ENCODE data around the gene JUN. TPM values are rescaled to one million over a fixed set of nuclear protein-coding genes. Genes with fewer than 3 reads are reported as not detected.
"Not testable (repeated sequence)": the region's sequence is repeated elsewhere in the genome, so short reads cannot be mapped to it uniquely, and the experiment has no call there.

JUN gene
- total and polyA plus RNA-seq, 2 donors from 2014 or later: 41.8 to 109 TPM

DNA sequence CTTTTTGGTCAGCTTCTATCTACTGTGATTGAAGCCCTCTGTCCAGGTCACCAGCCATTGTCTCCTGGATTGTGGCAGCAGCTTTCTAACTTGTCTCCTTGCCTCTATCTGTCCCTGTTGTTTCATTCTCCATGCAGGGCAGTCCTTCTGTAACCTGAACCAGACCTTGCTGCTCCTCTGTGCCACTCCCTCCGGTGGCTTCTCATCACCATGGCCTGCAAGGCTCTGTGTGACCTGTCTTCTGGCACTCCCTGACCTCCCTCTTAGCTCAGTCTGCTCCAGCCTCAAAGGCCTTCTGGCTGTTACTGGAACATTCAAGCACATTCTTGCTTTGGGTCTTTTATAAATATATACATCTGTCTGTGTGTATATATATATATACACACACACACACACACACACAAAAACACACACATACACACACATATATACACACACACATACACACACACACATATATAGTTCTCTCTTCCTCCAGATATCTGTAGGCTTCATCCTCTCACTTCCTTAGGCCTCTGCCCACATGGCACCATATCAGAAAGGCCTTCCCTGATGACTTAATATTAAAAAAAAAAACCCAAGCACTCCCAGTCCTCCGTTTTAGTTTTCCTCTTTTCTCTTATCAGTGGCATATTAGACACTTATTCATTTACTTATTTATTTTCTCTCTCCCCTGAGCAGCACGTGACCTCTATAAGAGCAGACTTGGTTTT is 21.2 kb upstream of the JUN start:
- Histone ChIP-seq H3K9ac (ENCODE audit: low read length in 3 of 3) (no peak overlapping the region), H3K27ac (ENCODE audit: low read depth in 2 of 2, low read length in 2 of 2) (no peak overlapping the region), H3K4me1 (ENCODE audit: control insufficient read depth in 2 of 3, insufficient read depth in 2 of 3, low read depth in 1 of 3, low read length in 3 of 3) (peaks cover 0 to 2% (median 0%) of the 10 kb centered on the region in 3 donors), H3K9me3 (ENCODE audit: control insufficient read depth in 2 of 3, insufficient read depth in 1 of 3, low read length in 3 of 3) (no peaks in the 10 kb centered on the region), H3K27me3 (ENCODE audit: control insufficient read depth, insufficient read depth, low read length) (no peaks in the 10 kb centered on the region), H3K36me3 (ENCODE audit: control insufficient read depth in 2 of 3, insufficient read depth in 3 of 3, low read length in 3 of 3) (no peaks in the 10 kb centered on the region), H3K4me3 (ENCODE audit: low read length in 3 of 3) (no peak overlapping the region)
- intact Hi-C loops (cut with DNase I): no loop called here
- DNase-seq: no peak
- TF ChIP-seq CTCF (IDR thresholded peaks at IDR 0.05; ENCODE audit: borderline replicate concordance, extremely low read depth, insufficient read depth): no peak
- FAIRE-seq: no peak

DNA sequence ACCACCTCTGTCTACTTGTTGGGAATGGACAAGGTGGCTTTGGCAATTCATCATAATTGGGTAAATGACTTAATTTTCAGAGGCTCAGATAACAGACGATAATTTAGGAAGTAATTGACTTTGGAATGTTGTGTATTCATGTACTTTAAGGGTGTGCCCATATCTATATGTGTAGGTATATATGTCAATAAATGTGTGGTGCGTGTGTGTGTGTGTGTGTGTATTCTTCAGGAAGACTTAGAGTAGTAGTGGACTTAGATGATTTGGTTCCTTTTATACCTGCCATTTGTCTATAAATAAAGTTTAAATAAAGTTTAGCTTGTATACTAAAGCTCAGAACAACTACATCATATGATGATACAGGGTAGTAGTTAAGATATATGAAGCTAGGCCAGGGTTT is 20.0 kb upstream of the JUN start:
- no peak for TF ChIP-seq CTCF (IDR thresholded peaks at IDR 0.05; ENCODE audit: borderline replicate concordance, extremely low read depth, insufficient read depth)
- no peaks in the 10 kb centered on the region for H3K9me3 ChIP-seq (ENCODE audit: control insufficient read depth in 2 of 3, insufficient read depth in 1 of 3, low read length in 3 of 3)
- FAIRE-seq (no peak), DNase-seq (no peak)
- H3K27ac ChIP-seq (ENCODE audit: low read depth in 2 of 2, low read length in 2 of 2): no peak overlapping the region
- H3K9ac ChIP-seq (ENCODE audit: low read length in 3 of 3): no peak overlapping the region
- no peaks in the 10 kb centered on the region for H3K36me3 ChIP-seq (ENCODE audit: control insufficient read depth in 2 of 3, insufficient read depth in 3 of 3, low read length in 3 of 3)
- no peaks in the 10 kb centered on the region for H3K4me1 ChIP-seq (ENCODE audit: control insufficient read depth in 2 of 3, insufficient read depth in 2 of 3, low read depth in 1 of 3, low read length in 3 of 3)
- no peaks in the 10 kb centered on the region for H3K27me3 ChIP-seq (ENCODE audit: control insufficient read depth, insufficient read depth, low read length)
- H3K4me3 ChIP-seq (ENCODE audit: low read length in 3 of 3): no peak overlapping the region
- intact Hi-C loops (cut with DNase I): no loop called here

GRCh38 chr1:58802640-58803399 is 19.0 kb upstream of the JUN start:
- TF ChIP-seq CTCF (IDR thresholded peaks at IDR 0.05; ENCODE audit: borderline replicate concordance, extremely low read depth, insufficient read depth): no peak
- Histone ChIP-seq H3K9ac (ENCODE audit: low read length in 3 of 3) (no peak overlapping the region), H3K9me3 (ENCODE audit: control insufficient read depth in 2 of 3, insufficient read depth in 1 of 3, low read length in 3 of 3) (no peaks in the 10 kb centered on the region), H3K36me3 (ENCODE audit: control insufficient read depth in 2 of 3, insufficient read depth in 3 of 3, low read length in 3 of 3) (no peaks in the 10 kb centered on the region), H3K4me3 (ENCODE audit: low read length in 3 of 3) (no peak overlapping the region), H3K27me3 (ENCODE audit: control insufficient read depth, insufficient read depth, low read length) (no peaks in the 10 kb centered on the region), H3K4me1 (ENCODE audit: control insufficient read depth in 2 of 3, insufficient read depth in 2 of 3, low read depth in 1 of 3, low read length in 3 of 3) (no peaks in the 10 kb centered on the region), H3K27ac (ENCODE audit: low read depth in 2 of 2, low read length in 2 of 2) (no peak overlapping the region)
- FAIRE-seq (no peak), DNase-seq (no peak)
- intact Hi-C loops (cut with DNase I): no loop called here

DNA sequence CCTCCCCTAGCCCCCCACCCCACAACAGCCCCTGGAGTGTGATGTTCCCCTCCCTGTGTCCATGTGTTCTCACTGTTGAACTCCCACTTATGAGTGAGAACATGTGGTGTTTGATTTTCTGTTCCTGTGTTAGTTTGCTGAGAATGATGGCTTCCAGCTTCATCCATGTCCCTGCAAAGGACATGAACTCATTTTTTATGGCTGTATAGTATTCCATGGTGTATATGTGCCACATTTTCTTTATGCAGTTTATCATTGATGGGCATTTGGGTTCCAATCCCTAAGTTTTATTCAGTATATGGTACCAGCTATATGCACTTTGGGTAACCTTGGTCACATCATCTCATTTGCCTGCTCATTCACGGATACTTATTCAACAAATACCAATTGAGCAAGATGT is 17.4 kb upstream of the JUN start:
- H3K9me3 ChIP-seq (ENCODE audit: control insufficient read depth in 2 of 3, insufficient read depth in 1 of 3, low read length in 3 of 3); H3K4me3 ChIP-seq (ENCODE audit: low read length in 3 of 3); H3K9ac ChIP-seq (ENCODE audit: low read length in 3 of 3); FAIRE-seq; H3K36me3 ChIP-seq (ENCODE audit: control insufficient read depth in 2 of 3, insufficient read depth in 3 of 3, low read length in 3 of 3); H3K4me1 ChIP-seq (ENCODE audit: control insufficient read depth in 2 of 3, insufficient read depth in 2 of 3, low read depth in 1 of 3, low read length in 3 of 3); H3K27ac ChIP-seq (ENCODE audit: low read depth in 2 of 2, low read length in 2 of 2); H3K27me3 ChIP-seq (ENCODE audit: control insufficient read depth, insufficient read depth, low read length); intact Hi-C loops (cut with DNase I); DNase-seq: not testable (repeated sequence)

Measured in kidney (tissue), 14 donors.